Epidermal melanocyte (primary cell): ENCODE results near the gene LCE3E.
"Not testable (repeated sequence)": the region's sequence is repeated elsewhere in the genome, so short reads cannot be mapped to it uniquely, and the experiment has no call there.

Experiments used
- DNase-seq: peaks from one replicate; pipeline ENCODE4 v3.0.0; 2011; ENCODE audit warnings: low spot score; ENCODE audit not compliant: insufficient read length

Gene LCE3E, protein sequence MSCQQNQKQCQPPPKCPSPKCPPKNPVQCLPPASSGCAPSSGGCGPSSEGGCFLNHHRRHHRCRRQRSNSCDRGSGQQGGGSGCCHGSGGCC

GRCh38 chr1:152566681-152567080 lies at the start of gene LCE3E:
LCE3E (minus strand) TSS chr1:152566780; CDS start chr1:152566208, 572 bp downstream.
- no peak for DNase-seq

DNA sequence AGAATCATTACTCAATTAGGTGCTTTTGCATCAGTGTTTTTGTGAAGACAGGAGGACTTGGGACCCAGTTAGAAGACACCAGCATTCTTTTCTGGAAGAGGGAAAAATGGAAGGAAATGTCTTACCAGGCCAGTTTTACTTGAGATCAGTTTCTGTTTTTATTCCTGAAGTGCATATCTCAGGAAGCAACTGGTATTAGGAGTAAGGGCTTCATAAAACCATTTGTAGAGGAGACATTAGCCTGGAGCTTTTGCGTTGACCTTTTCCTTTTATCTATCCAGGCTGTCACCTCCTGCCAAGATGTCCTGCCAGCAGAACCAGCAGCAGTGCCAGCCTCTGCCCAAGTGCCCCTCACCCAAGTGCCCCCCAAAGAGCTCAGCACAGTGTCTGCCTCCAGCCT lies 46.9 kb upstream of the LCE3E start, which contains the start of gene LCE3B:
LCE3B (plus strand) TSS at position 301 of the 400 bp plus-strand sequence; CDS start at position 301, 0 bp downstream.
- DNase-seq, result no peak

DNA sequence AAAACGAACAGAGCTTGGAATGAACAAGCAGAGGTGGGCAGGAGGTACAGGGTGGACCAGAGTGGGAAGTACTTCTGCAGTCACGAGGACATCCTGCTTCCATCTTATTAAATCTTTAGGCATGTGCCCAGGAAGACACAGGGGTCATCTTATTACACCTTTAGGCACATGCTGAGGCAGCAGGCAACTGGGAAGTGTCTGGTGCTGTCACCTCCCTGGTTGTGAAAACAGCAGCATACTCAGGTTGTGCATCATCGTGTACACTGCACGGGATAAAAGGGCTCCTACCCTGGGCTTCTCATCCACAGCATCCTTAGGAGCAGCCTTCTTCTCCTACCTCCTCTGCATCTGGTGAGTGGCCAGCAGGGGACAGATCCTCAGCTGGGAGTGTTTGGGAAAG lies 33.4 kb upstream of the LCE3E start, which contains the start of gene LCE3C:
LCE3C (plus strand) TSS at position 301 of the 400 bp plus-strand sequence. CDS start 498 bp downstream, outside the sequence.
- DNase-seq, result no peak

DNA sequence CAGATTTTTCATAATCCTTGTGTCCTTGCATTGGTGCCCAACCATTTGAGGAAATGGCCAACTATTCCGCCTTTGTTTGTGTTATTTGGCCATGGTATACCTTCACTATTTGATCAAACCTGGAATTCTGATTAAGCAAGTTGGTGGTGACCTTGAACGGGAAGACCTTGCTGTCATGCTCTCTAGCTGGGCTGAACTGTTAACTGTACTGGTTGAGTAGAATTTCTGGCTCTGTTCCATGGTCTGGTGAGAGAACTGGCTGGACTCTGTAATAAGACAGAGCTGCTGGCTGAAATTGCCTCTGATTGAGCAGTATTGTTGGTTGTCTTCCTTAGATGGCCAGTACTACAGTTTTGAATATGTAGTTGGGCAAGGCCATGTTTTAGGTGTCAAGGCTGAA lies 30.4 kb upstream of the LCE3E start:
- no peak for DNase-seq

GRCh38 chr1:152585586-152585985 lies 19.0 kb upstream of the LCE3E start:
- DNase-seq, result no peak

GRCh38 chr1:152582647-152583046 lies 16.1 kb upstream of the LCE3E start:
- DNase-seq, result no peak

DNA sequence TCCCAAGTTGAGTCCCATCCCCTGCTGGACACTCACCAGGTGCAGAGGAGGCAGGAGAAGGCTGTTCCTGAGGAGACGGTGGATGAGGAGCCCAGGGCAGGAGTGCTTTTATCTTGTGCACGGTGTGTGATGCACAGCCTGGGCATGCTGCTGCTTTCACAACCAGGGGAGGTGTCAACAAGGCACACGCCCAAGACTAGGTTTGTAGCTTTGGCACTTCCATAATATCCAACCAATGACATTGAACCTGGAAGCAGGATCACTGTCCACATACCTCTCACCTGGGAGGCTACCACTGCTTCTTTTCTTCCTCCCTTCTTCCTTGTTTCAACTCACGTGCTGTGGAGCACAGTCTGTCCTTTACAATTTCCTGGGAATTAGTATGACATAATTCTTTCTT lies 13.9 kb upstream of the LCE3E start, which contains the start of gene LCE3D:
LCE3D (minus strand) TSS at position 84 of the 400 bp plus-strand sequence. CDS start 580 bp downstream, outside the sequence.
- no peak for DNase-seq

- not testable (repeated sequence) for DNase-seq
Measured at GRCh38 chr1:152579526-152579925, 12.9 kb upstream of the LCE3E start.

GRCh38 chr1:152577168-152577567 lies 10.6 kb upstream of the LCE3E start:
- no peak for DNase-seq

GRCh38 chr1:152565535-152566215 lies 905 bp downstream of the LCE3E start:
- DNase-seq, result no peak

- no peak for DNase-seq
Measured at GRCh38 chr1:152565115-152565514, 1.5 kb downstream of the LCE3E start.

DNA sequence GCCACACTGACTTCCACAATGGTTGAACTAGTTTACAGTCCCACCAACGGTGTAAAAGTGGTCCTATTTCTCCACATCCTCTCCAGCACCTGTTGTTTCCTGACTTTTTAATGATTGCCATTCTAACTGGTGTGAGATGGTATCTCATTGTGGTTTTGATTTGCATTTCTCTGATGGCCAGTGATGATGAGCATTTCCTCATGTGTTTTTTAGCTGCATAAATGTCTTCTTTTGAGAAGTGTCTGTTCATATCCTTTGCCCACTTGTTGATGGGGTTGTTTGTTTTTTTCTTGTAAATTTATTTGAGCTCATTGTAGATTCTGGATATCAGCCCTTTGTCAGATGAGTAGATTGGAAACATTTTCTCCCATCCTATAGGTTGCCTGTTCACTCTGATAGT lies 18.2 kb downstream of the LCE3E start:
- DNase-seq, result not testable (repeated sequence)

GRCh38 chr1:152546704-152547103 lies 19.9 kb downstream of the LCE3E start:
- DNase-seq, result no peak

- DNase-seq, result no peak
Measured at GRCh38 chr1:152543820-152544219, 22.8 kb downstream of the LCE3E start.

DNA sequence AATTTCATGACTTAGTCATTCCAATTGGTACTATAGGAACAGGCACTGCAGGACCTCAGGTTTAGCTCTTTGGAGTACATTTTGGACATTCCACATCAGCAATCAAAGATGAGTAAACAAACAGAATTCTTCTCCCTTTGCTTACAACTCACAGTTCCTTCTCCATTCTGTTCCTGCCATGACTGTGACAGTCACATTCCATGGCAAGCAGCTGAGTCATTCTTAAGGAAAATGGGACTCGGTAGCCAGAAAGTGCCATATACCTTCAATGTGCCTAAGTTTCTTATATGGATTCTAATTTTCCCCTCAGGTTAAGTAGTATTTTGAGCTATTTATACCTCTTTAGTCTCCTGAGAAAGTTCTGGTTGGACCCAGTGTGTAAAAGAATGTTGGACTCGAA lies 26.7 kb downstream of the LCE3E start:
- DNase-seq, result no peak

- no peak for DNase-seq
Measured at GRCh38 chr1:152537496-152537895, 29.1 kb downstream of the LCE3E start.

DNA sequence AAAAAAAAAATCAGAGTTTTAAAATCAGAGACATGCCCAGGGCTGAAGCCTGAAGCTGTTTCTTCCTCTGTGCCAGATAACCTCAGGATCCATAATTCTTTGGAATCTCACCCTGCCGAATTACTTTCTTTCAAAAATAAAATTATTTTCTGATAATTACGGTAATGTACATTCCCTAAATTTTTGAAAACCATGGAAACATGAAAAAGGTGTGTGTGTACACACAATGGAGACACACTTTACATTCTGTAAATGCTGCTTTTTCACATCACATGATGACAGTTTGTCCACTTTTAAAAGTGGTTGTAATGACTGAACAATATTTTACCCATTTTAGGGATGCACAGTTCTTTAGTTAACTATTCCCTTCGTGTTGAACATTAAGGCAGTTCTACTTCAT lies 30.8 kb downstream of the LCE3E start:
- DNase-seq, result no peak

- no peak for DNase-seq
Measured at GRCh38 chr1:152533327-152533938, 33.1 kb downstream of the LCE3E start.

DNA sequence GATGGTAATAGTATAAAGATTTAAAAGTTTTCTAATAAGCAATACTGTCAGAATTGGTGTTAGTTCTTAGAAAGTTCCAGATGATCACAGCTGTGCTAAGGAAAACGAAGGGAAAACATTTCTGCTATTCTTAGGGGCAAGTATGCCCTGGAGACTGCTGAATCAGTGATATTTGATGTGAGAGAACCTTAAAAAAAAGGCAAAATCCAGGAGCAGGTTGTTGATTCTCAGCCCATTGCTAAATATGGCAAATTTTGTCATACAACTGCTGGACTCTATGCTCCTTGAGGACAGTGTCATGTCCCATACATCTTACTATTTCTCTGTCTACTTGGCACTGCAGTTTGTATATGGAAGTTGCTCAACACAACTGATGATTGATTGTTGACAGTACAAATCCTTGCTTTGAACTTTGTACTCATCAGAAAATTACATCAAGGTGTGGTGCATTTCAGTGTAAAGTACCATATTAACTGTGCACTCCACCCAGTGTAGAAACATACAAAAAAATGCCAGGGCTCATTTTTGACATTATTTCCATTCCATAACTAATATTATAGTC lies 41.4 kb downstream of the LCE3E start:
- DNase-seq, result no peak

DNA sequence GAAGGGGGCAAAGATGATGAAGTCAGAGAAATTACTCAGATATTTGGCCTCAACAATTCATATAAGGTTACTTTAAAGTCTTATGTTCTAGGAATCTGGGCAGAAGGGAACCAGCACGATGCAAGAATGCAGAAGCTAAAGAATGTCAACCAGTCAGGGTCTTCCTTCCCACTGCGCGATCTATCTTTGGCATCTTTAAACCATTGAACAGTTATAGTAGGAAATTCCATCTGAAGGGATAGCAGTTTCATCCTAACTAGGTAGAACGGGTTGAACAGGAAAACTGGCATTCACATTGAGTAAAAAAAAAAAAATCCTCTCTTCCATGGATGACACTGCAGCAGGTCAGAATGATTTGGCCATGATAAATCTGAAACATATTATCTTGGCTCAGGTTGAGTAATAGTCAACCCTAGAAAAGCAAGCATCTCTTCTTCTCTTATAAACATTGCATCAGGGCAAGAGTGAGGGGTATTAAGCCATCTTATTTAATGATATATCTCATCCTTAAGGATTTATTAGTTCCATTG lies 46.0 kb downstream of the LCE3E start:
- DNase-seq, result no peak

DNA sequence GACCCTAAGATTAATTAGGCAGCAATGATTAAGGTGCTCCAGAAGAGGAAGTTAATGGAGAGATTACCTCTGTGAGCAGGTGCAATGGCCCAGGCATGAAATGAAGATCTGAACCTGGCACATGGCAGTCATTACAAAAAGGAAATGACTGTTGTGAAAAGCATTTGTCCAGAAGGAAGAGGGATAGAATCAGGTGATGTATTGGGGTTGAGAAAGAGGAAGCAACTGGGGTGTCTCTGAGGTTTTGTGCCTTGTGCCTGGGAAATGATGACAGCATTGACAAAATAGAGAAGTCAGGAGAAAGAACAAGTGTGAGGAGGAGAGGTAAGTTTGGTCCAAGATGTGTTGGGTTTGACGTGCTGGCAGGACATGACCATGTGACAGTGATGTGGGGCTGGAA lies 46.7 kb downstream of the LCE3E start:
- DNase-seq, result no peak

- no peak for DNase-seq
Measured at GRCh38 chr1:152517237-152517811, 49.3 kb downstream of the LCE3E start.
